ENCODE results near the gene PEDS1. TPM values are rescaled to one million over a fixed set of nuclear protein-coding genes. Genes with fewer than 3 reads are reported as not detected.

PEDS1 gene
- total and polyA plus RNA-seq, 7 donors, result 13.8 to 27.4 (median 20.2) TPM

GRCh38 chr20:50115591-50116367 lies 37.7 kb downstream of the PEDS1 start:
- 0% methylated on average over 24 of the region's 24 CpGs for WGBS, 2 donors
- intact Hi-C loops (cut with DNase I), result loop anchor here (10.0 kb wide), 3 partner anchors 189 to 459 kb away; no protein-coding TSS in a partner anchor

GRCh38 chr20:50115041-50115512 lies 38.4 kb downstream of the PEDS1 start:
- DNase-seq, result no peak
- H3K36me3 ChIP-seq, result no peaks in the 10 kb centered on the region
- peak overlapping the region; percentile 81 to 99 (median 91) for H3K27ac ChIP-seq
- intact Hi-C loops (cut with DNase I), result loop anchor here (10.0 kb wide), 3 partner anchors 190 to 460 kb away; no protein-coding TSS in a partner anchor
- H3K4me3 ChIP-seq, result peak overlapping the region; percentile 29 to 55 (median 50)
- peaks cover 0 to 47% (median 42%) of the 10 kb centered on the region in 4 donors for H3K4me1 ChIP-seq
- H3K27me3 ChIP-seq, result no peaks in the 10 kb centered on the region
- TF ChIP-seq POLR2AphosphoS5 (IDR thresholded peaks at IDR 0.05), result no peak
- no peak for TF ChIP-seq EP300 (IDR thresholded peaks at IDR 0.05)
- TF ChIP-seq CTCF (IDR thresholded peaks at IDR 0.05), result no peak
- no peak for TF ChIP-seq POLR2A (IDR thresholded peaks at IDR 0.05)
- H3K9me3 ChIP-seq, result no peaks in the 10 kb centered on the region
- 55 to 64% methylated on average over 6 of the region's 6 CpGs for WGBS, 2 donors

More at GRCh38 chr20:50115591-50116367, 37.7 kb downstream of the PEDS1 start:
- no peaks in the 10 kb centered on the region for H3K9me3 ChIP-seq
- H3K4me3 ChIP-seq, result peak overlapping the region; percentile 29 to 55 (median 50)
- H3K4me1 ChIP-seq, result peaks cover 0 to 43% (median 36%) of the 10 kb centered on the region in 4 donors
- H3K27ac ChIP-seq, result peak overlapping the region; percentile 81 to 99 (median 91)
- peak; percentile 99 for DNase-seq
- H3K27me3 ChIP-seq, result no peaks in the 10 kb centered on the region
- TF ChIP-seq POLR2AphosphoS5 (IDR thresholded peaks at IDR 0.05) (peak; percentile 65 to 92 (median 66)), POLR2A (IDR thresholded peaks at IDR 0.05) (no peak), EP300 (IDR thresholded peaks at IDR 0.05) (peak in 1 of 4 donors; percentile 53), CTCF (IDR thresholded peaks at IDR 0.05) (no peak)
- no peaks in the 10 kb centered on the region for H3K36me3 ChIP-seq

- 12 to 16% methylated on average over 11 of the region's 11 CpGs for WGBS, 2 donors
- DNase-seq, result no peak
- peaks cover 0 to 61% (median 56%) of the 10 kb centered on the region in 4 donors for H3K4me1 ChIP-seq
- H3K27me3 ChIP-seq, result no peaks in the 10 kb centered on the region
- H3K36me3 ChIP-seq, result no peaks in the 10 kb centered on the region
- peak overlapping the region; percentile 98 to 99 (median 99) for H3K27ac ChIP-seq
- TF ChIP-seq CTCF (IDR thresholded peaks at IDR 0.05), result no peak
- no peak for TF ChIP-seq EP300 (IDR thresholded peaks at IDR 0.05)
- no peak for TF ChIP-seq POLR2AphosphoS5 (IDR thresholded peaks at IDR 0.05)
- TF ChIP-seq POLR2A (IDR thresholded peaks at IDR 0.05), result no peak
- H3K4me3 ChIP-seq, result peak overlapping the region; percentile 96 to 99 (median 98)
- H3K9me3 ChIP-seq, result no peaks in the 10 kb centered on the region
- intact Hi-C loops (cut with DNase I), result loop anchor here (10.0 kb wide), 3 partner anchors 191 to 461 kb away; no protein-coding TSS in a partner anchor
These were observed 39.9 kb downstream of the PEDS1 start for GRCh38 chr20:50113420-50114224.

- WGBS, 2 donors, result 1% methylated on average over 70 of the region's 70 CpGs
- Histone ChIP-seq H3K36me3 (no peaks in the 10 kb centered on the region), H3K4me1 (peaks cover 0 to 70% (median 65%) of the 10 kb centered on the region in 4 donors), H3K9me3 (no peaks in the 10 kb centered on the region), H3K4me3 (peak within 1 kb of the TSS; percentile 96 to 99 (median 98)), H3K27ac (peak within 1 kb of the TSS; percentile 98 to 99 (median 99)), H3K27me3 (no peaks in the 10 kb centered on the region)
- peak in 3 of 4 experiments; percentile 13 to 36 (median 26) for TF ChIP-seq CTCF (IDR thresholded peaks at IDR 0.05)
- TF ChIP-seq EP300 (IDR thresholded peaks at IDR 0.05), result no peak
- peak; percentile 90 to 93 (median 92) for TF ChIP-seq POLR2AphosphoS5 (IDR thresholded peaks at IDR 0.05)
- peak; percentile 81 to 85 for TF ChIP-seq POLR2A (IDR thresholded peaks at IDR 0.05)
- intact Hi-C loops (cut with DNase I), result loop anchor here (10.0 kb wide), 3 partner anchors 192 to 462 kb away; no protein-coding TSS in a partner anchor
- peak; percentile 96 for DNase-seq
These were observed 40.8 kb downstream of the PEDS1 start, which contains the start of gene UBE2V1 for GRCh38 chr20:50112512-50113419. UBE2V1 (minus strand) TSS chr20:50113150; CDS start chr20:50113128, 22 bp downstream.
